GM19463 (cell line): Measurements from ENCODE around the gene TMEM37.
"Not testable (repeated sequence)": the region's sequence is repeated elsewhere in the genome, so short reads cannot be mapped to it uniquely, and the experiment has no call there.

Experiments used
- ATAC-seq: cut with Tn5 transposase; IDR thresholded peaks from one replicate; pipeline ENCODE4 v1.9.1; 2021; ENCODE audit warnings: mild to moderate bottlenecking, moderate library complexity; ENCODE audit not compliant: unreplicated experiment

Gene TMEM37

GRCh38 chr2:119431155-119431975 is at the start of gene TMEM37:
Gene TMEM37 (plus strand): TSS chr2:119431854. CDS start chr2:119431904, 50 bp downstream.
- peak; percentile 54 for ATAC-seq

- no peak for ATAC-seq
Observed at GRCh38 chr2:119383410-119384140, 48.1 kb upstream of the TMEM37 start.

- ATAC-seq = no peak
Observed at GRCh38 chr2:119384971-119385370, 46.7 kb upstream of the TMEM37 start.

GRCh38 chr2:119385466-119385865 is 46.2 kb upstream of the TMEM37 start:
- ATAC-seq = no peak

- peak; percentile 78 for ATAC-seq
Observed at GRCh38 chr2:119387381-119388129, 44.1 kb upstream of the TMEM37 start.

GRCh38 chr2:119389615-119390306 is 41.9 kb upstream of the TMEM37 start:
- no peak for ATAC-seq

GRCh38 chr2:119393971-119394748 is 37.5 kb upstream of the TMEM37 start:
- ATAC-seq = no peak

GRCh38 chr2:119397196-119397595 is 34.5 kb upstream of the TMEM37 start:
- ATAC-seq = no peak

GRCh38 chr2:119402106-119402505 is 29.5 kb upstream of the TMEM37 start:
- ATAC-seq = no peak

- no peak for ATAC-seq
Observed at GRCh38 chr2:119402645-119403560, 28.8 kb upstream of the TMEM37 start.

GRCh38 chr2:119403618-119404017 is 28.0 kb upstream of the TMEM37 start:
- not testable (repeated sequence) for ATAC-seq

- no peak for ATAC-seq
Observed at GRCh38 chr2:119405151-119405550, 26.5 kb upstream of the TMEM37 start.

- no peak for ATAC-seq
Observed at GRCh38 chr2:119407430-119408220, 24.0 kb upstream of the TMEM37 start.

GRCh38 chr2:119408221-119408619 is 23.4 kb upstream of the TMEM37 start:
- ATAC-seq = no peak

GRCh38 chr2:119409506-119409905 is 22.1 kb upstream of the TMEM37 start:
- ATAC-seq = no peak

- ATAC-seq = no peak
Observed at GRCh38 chr2:119414894-119415293, 16.8 kb upstream of the TMEM37 start.

- ATAC-seq = no peak
Observed at GRCh38 chr2:119415630-119416029, 16.0 kb upstream of the TMEM37 start.

- peak; percentile 51 for ATAC-seq
Observed at GRCh38 chr2:119416299-119416923, 15.2 kb upstream of the TMEM37 start.
